B cell (primary cell): ENCODE results near the gene KLHL35. TPM values are rescaled to one million over a fixed set of nuclear protein-coding genes. Genes with fewer than 3 reads are reported as not detected.

Experiments
- ATAC-seq: fragments of 200-7000 bp; cut with Tn5 transposase; one replicate; pipeline ENCODE4 v1.10.0; 2021; ENCODE audit warnings: low read depth, mild to moderate bottlenecking, moderate number of reproducible peaks, moderate library complexity
- CTCF ChIA-PET: fragments of 350-600 bp; sonication (Branson Sonifier 250); formaldehyde crosslinking; loops from one replicate; lab custom pipeline; 2021; ENCODE audit warnings: antibody characterized with exemption, inconsistent platforms; lab: Charles Lee
- POLR2A ChIA-PET: fragments of 350-600 bp; sonication (Branson Sonifier 250); formaldehyde crosslinking; loops from one replicate; lab custom pipeline; 2021; ENCODE audit warnings: antibody characterized with exemption; lab: Charles Lee
- DNase-seq: peaks from one replicate; pipeline ENCODE4 v3.0.0; 2013
- H2AFZ ChIP-seq: 2 replicates; pipeline ENCODE4 v1.6.1; 2012; ENCODE audit warnings: mild to moderate bottlenecking, low read depth, low read length; ENCODE audit not compliant: insufficient read depth, poor library complexity, severe bottlenecking
- H3K27ac ChIP-seq, 2 donors: 1 replicate in 1 of 2; 2 replicates in 1 of 2; pipeline ENCODE4 v1.5.1; 2012 to 2013; ENCODE audit warnings: low read length in 2 of 2, mild to moderate bottlenecking in 2 of 2, moderate library complexity in 1 of 2
- H3K27me3 ChIP-seq, 4 experiments: fragments of 200-600 bp in 1 of 4; sonication (generic) in 1 of 4; replicated peaks in 1 of 4; 1 replicate in 2 of 4; 2 replicates in 2 of 4; pipeline versions ENCODE4 v1.6.1 to v1.7.0; 2013 to 2016; ENCODE audit warnings: low read length in 3 of 4, mild to moderate bottlenecking in 2 of 4, mixed read lengths in 1 of 4, moderate library complexity in 1 of 4; ENCODE audit not compliant: insufficient read depth in 4 of 4, control insufficient read depth in 3 of 4; ENCODE audit errors: control extremely low read depth in 1 of 4
- H3K36me3 ChIP-seq, 2 experiments: replicated peaks in 1 of 2; 1 replicate in 1 of 2; 2 replicates in 1 of 2; pipeline versions ENCODE4 v1.6.1 to v1.7.1; 2013; ENCODE audit warnings: low read length in 1 of 2; ENCODE audit not compliant: insufficient read depth in 2 of 2, control insufficient read depth in 1 of 2; ENCODE audit errors: control extremely low read depth in 1 of 2, extremely low read depth in 1 of 2
- H3K4me1 ChIP-seq, 2 donors: fragments of 200-600 bp in 1 of 2; sonication (generic) in 1 of 2; 1 replicate in 1 of 2; 2 replicates in 1 of 2; pipeline versions ENCODE4 v1.5.1 to v1.6.1; 2013 to 2017; ENCODE audit warnings: low read length in 2 of 2; ENCODE audit not compliant: control insufficient read depth in 2 of 2, insufficient read depth in 2 of 2
- H3K4me2 ChIP-seq: replicated peaks from 2 replicates; pipeline ENCODE3; 2012; ENCODE audit warnings: mild to moderate bottlenecking, low read depth, low read length; ENCODE audit not compliant: poor library complexity, severe bottlenecking
- H3K4me3 ChIP-seq, 5 experiments: fragments of 200-600 bp in 1 of 5; sonication (generic) in 1 of 5; 1 replicate in 3 of 5; 2 replicates in 2 of 5; pipeline versions ENCODE4 v1.5.1 to v1.7.0; 2011 to 2016; ENCODE audit warnings: low read length in 4 of 5, mild to moderate bottlenecking in 4 of 5, low read depth in 2 of 5, control low read depth in 1 of 5, moderate library complexity in 1 of 5; ENCODE audit not compliant: insufficient read depth in 1 of 5; ENCODE audit errors: control extremely low read depth in 1 of 5, extremely low read depth in 1 of 5
- H3K79me2 ChIP-seq: fragments of 200-600 bp; sonication (generic); one replicate; pipeline ENCODE4 v1.6.0; 2016; ENCODE audit warnings: low read length; ENCODE audit not compliant: control insufficient read depth, insufficient read depth
- H3K9ac ChIP-seq: fragments of 200-600 bp; sonication (generic); 2 replicates; pipeline ENCODE4 v1.6.1; 2017; ENCODE audit warnings: mild to moderate bottlenecking, low read length, moderate library complexity
- H3K9me3 ChIP-seq, 3 donors: one replicate each; pipeline versions ENCODE4 v1.6.1 to v1.7.1; 2013; ENCODE audit warnings: low read length in 2 of 3; ENCODE audit not compliant: control insufficient read depth in 2 of 3, insufficient read depth in 1 of 3; ENCODE audit errors: control extremely low read depth in 1 of 3
- H4K20me1 ChIP-seq: 2 replicates; pipeline ENCODE4 v1.6.0; 2012; ENCODE audit warnings: mild to moderate bottlenecking, low read length; ENCODE audit not compliant: insufficient read depth, control insufficient read depth, poor library complexity, severe bottlenecking
- H3K27ac Mint-ChIP-seq: one replicate; pipeline ENCODE4 v1.8.0; 2021; ENCODE audit warnings: mixed read lengths
- H3K27me3 Mint-ChIP-seq: one replicate; pipeline ENCODE4 v1.8.0; 2021; ENCODE audit warnings: mixed read lengths
- H3K4me1 Mint-ChIP-seq: one replicate; pipeline ENCODE4 v1.8.0; 2021; ENCODE audit warnings: mixed read lengths
- H3K4me3 Mint-ChIP-seq: one replicate; pipeline ENCODE4 v1.8.0; 2021; ENCODE audit warnings: mixed read lengths
- H3K9me3 Mint-ChIP-seq: one replicate; pipeline ENCODE4 v1.8.0; 2022; ENCODE audit warnings: mixed read lengths; ENCODE audit not compliant: insufficient read depth
- EZH2 ChIP-seq: IDR thresholded peaks from 2 replicates; pipeline ENCODE4 v1.6.1; 2012; ENCODE audit warnings: borderline replicate concordance, low read depth, mild to moderate bottlenecking, moderate library complexity, low read length; ENCODE audit not compliant: insufficient read depth, poor library complexity, severe bottlenecking
- WGBS: methylation state at CpG from one replicate; pipeline ENCODE4 v1.1.5; 2013; ENCODE audit warnings: missing lambda C conversion rate; ENCODE audit not compliant: insufficient coverage; 5-methylcytosine and 5-hydroxymethylcytosine counted together
- intact Hi-C: fragments of 100-400 bp; cut with micrococcal nuclease; formaldehyde crosslinking; loops from one replicate; pipeline ENCODE4 v1.10.0; 2022
- polyA plus RNA-seq: library from polyadenylated mRNA; depleted of rRNA; stranded (reverse); fragments of >200 nt; gene quantifications from 2 replicates; pipeline ENCODE4 v1.2.3, GENCODE V29; 2012
- total RNA-seq, 2 donors: library from RNA; stranded (reverse); fragments of 120-200 nt in 1 of 2; gene quantifications; 1 replicate in 1 of 2; 2 replicates in 1 of 2; pipeline versions ENCODE4 v1.2.3 to v1.2.4, GENCODE V29; 2013 to 2022
- TF ChIP-seq, protein P1 (sequence below): fragments of 200-600 bp; IDR thresholded peaks from one replicate; pipeline ENCODE4 v1.8.0; 2022; ENCODE audit warnings: antibody characterized with exemption, mild to moderate bottlenecking

Gene KLHL35
- total and polyA plus RNA-seq, 2 donors (not counting 1 experiment from before 2014, with no cell fraction given) = 0.55 to 0.59 TPM

- Mint-ChIP-seq H3K27ac (peak overlapping the region; percentile 95), H3K4me3 (peak overlapping the region; percentile 88), H3K4me1 (peaks cover 37% of the 10 kb centered on the region), H3K9me3 (no peaks in the 10 kb centered on the region), H3K27me3 (peaks cover 11% of the 10 kb centered on the region)
- ATAC-seq (no peak), DNase-seq (no peak)
- H3K27ac ChIP-seq = no peak overlapping the region
- peaks cover 38% of the 10 kb centered on the region for H4K20me1 ChIP-seq
- H3K9me3 ChIP-seq = no peaks in the 10 kb centered on the region
- ChIA-PET CTCF (interaction anchor here (1.3 to 2.1 kb wide), 4 partner anchors 9 to 158 kb away, joined by 3 to 7 read pairs (median 6); partner anchors contain the start of gene TPBGL), POLR2A (no interaction called here)
- intact Hi-C loops = loop anchor here (1.0 kb wide), 2 partner anchors 11 to 127 kb away; no protein-coding TSS in a partner anchor
- 88% methylated on average over 1 of the region's 8 CpGs for WGBS
- peaks cover 15 to 34% of the 10 kb centered on the region in 2 experiments for H3K36me3 ChIP-seq
- no peaks in the 10 kb centered on the region for H3K27me3 ChIP-seq
- TF ChIP-seq, protein P1, sequence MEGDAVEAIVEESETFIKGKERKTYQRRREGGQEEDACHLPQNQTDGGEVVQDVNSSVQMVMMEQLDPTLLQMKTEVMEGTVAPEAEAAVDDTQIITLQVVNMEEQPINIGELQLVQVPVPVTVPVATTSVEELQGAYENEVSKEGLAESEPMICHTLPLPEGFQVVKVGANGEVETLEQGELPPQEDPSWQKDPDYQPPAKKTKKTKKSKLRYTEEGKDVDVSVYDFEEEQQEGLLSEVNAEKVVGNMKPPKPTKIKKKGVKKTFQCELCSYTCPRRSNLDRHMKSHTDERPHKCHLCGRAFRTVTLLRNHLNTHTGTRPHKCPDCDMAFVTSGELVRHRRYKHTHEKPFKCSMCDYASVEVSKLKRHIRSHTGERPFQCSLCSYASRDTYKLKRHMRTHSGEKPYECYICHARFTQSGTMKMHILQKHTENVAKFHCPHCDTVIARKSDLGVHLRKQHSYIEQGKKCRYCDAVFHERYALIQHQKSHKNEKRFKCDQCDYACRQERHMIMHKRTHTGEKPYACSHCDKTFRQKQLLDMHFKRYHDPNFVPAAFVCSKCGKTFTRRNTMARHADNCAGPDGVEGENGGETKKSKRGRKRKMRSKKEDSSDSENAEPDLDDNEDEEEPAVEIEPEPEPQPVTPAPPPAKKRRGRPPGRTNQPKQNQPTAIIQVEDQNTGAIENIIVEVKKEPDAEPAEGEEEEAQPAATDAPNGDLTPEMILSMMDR = no peak
- TF ChIP-seq EZH2 = no peak
- peaks cover 20% of the 10 kb centered on the region for H3K79me2 ChIP-seq
- peaks cover 20 to 29% of the 10 kb centered on the region in 2 donors for H3K4me1 ChIP-seq
- H3K4me2 ChIP-seq = peak overlapping the region; percentile 74
- no peak overlapping the region for H3K4me3 ChIP-seq
- peak overlapping the region; percentile 74 for H2AFZ ChIP-seq
- H3K9ac ChIP-seq = no peak overlapping the region
Measured at GRCh38 chr11:75398906-75399305, 34.1 kb downstream of the KLHL35 start.

- H3K27ac Mint-ChIP-seq = no peak overlapping the region
- ATAC-seq = no peak
- H3K9me3 Mint-ChIP-seq = no peaks in the 10 kb centered on the region
- Histone ChIP-seq H3K4me2 (no peak overlapping the region), H2AFZ (no peak overlapping the region), H4K20me1 (no peaks in the 10 kb centered on the region), H3K27me3 (peaks cover 0 to 3% (median under 1%) of the 10 kb centered on the region in 4 experiments), H3K9ac (no peak overlapping the region), H3K79me2 (no peaks in the 10 kb centered on the region), H3K27ac (no peak overlapping the region), H3K4me1 (peaks cover 0 to 3% of the 10 kb centered on the region in 2 donors), H3K9me3 (no peaks in the 10 kb centered on the region), H3K36me3 (no peaks in the 10 kb centered on the region), H3K4me3 (no peak overlapping the region)
- 88% methylated on average over 4 of the region's 8 CpGs for WGBS
- ChIA-PET POLR2A (no interaction called here), CTCF (interaction anchor here (1.1 kb wide), 1 partner anchor 14 kb away, joined by 3 read pairs; no protein-coding TSS in a partner anchor)
- H3K4me3 Mint-ChIP-seq = no peak overlapping the region
- no peak for TF ChIP-seq EZH2
- TF ChIP-seq, protein P1 = no peak
- no peak for DNase-seq
- intact Hi-C loops = no loop called here
- peaks cover 5% of the 10 kb centered on the region for H3K4me1 Mint-ChIP-seq
- peaks cover 21% of the 10 kb centered on the region for H3K27me3 Mint-ChIP-seq
Measured at GRCh38 chr11:75394085-75394840, 38.7 kb downstream of the KLHL35 start.
